GM12878 (cell line): ENCODE data around the gene SUPT3H. TPM values are rescaled to one million over a fixed set of nuclear protein-coding genes. Genes with fewer than 3 reads are reported as not detected.

Experiments
- ATAC-seq: fragments of 200-7000 bp; cut with Tn5 transposase; 3 replicates; pipeline ENCODE4 v1.9.1; 2020; ENCODE audit warnings: mild to moderate bottlenecking, moderate library complexity
- BruUV-seq: library from RNA; stranded (reverse); fragments of 400-500 nt; replicated peaks from 2 replicates; lab custom pipeline; 2021; lab: Mats Ljungman, UMichigan
- CTCF ChIA-PET: fragments of 300-600 bp; sonication (Branson Sonifier 250); formaldehyde crosslinking; extraction: SDS; loops from one replicate; lab custom pipeline; 2021; ENCODE audit warnings: inconsistent platforms; lab: Yijun Ruan, JAX
- POLR2A ChIA-PET: fragments of 350-600 bp; formaldehyde crosslinking; extraction: SDS; loops from one replicate; lab custom pipeline; 2021; ENCODE audit warnings: inconsistent platforms; lab: Charles Lee
- RAD21 ChIA-PET: fragments of 300-600 bp; sonication (Branson Sonifier 250); formaldehyde crosslinking; loops from one replicate; lab custom pipeline; 2023; ENCODE audit warnings: antibody characterized with exemption; ENCODE audit not compliant: unreplicated experiment; lab: Charles Lee
- SMC1A ChIA-PET: fragments of 300-600 bp; sonication (Branson Sonifier 250); formaldehyde crosslinking; loops from one replicate; lab custom pipeline; 2023; ENCODE audit not compliant: unreplicated experiment, uncharacterized antibody; lab: Charles Lee
- DNase-seq: peaks from one replicate; pipeline ENCODE4 v3.0.0-alpha.2; 2011; ENCODE audit warnings: low read depth, low spot score
- FAIRE-seq: peaks from 3 replicates; lab custom pipeline; 2011; peaks lifted over from hg19 to GRCh38; lab: Jason Lieb, UNC
- H2AFZ ChIP-seq: 2 replicates; pipeline ENCODE4 v1.6.0; 2011; ENCODE audit warnings: low read depth, low read length, control low read depth; ENCODE audit not compliant: control insufficient read depth
- H3K27ac ChIP-seq: 2 replicates; pipeline ENCODE4 v1.5.1; 2011; ENCODE audit warnings: control low read depth; ENCODE audit not compliant: control insufficient read depth, insufficient read depth
- H3K27me3 ChIP-seq, 2 experiments: replicated peaks in 1 of 2; 2 replicates each; pipeline versions ENCODE4 v1.6.0 to v1.6.1; 2011; ENCODE audit warnings: low read length in 1 of 2; ENCODE audit not compliant: control insufficient read depth in 2 of 2, insufficient read depth in 2 of 2
- H3K36me3 ChIP-seq, 2 experiments: 2 replicates each; pipeline ENCODE4 v1.5.1; 2011; ENCODE audit warnings: low read length in 1 of 2; ENCODE audit not compliant: control insufficient read depth in 2 of 2, insufficient read depth in 2 of 2
- H3K4me1 ChIP-seq: 2 replicates; pipeline ENCODE4 v1.6.1; 2011; ENCODE audit warnings: mild to moderate bottlenecking, low read length, moderate library complexity, mixed read lengths; ENCODE audit not compliant: control insufficient read depth, insufficient read depth
- H3K4me2 ChIP-seq: 2 replicates; pipeline ENCODE4 v1.6.0; 2011; ENCODE audit warnings: control low read depth; ENCODE audit not compliant: control insufficient read depth, insufficient read depth
- H3K4me3 ChIP-seq: fragments of 200-600 bp; sonication (generic); 2 replicates; pipeline ENCODE4 v1.5.1; 2016
- H3K79me2 ChIP-seq: 2 replicates; pipeline ENCODE4 v1.6.0; 2011; ENCODE audit warnings: low read length; ENCODE audit not compliant: control insufficient read depth, insufficient read depth
- H3K9ac ChIP-seq: 2 replicates; pipeline ENCODE4 v1.8.0; 2011; ENCODE audit warnings: low read length, control low read depth, mixed read lengths; ENCODE audit not compliant: control insufficient read depth, insufficient read depth
- H3K9me3 ChIP-seq: replicated peaks from 3 replicates; pipeline ENCODE4 v1.5.1; 2011; ENCODE audit warnings: mild to moderate bottlenecking, low read length; ENCODE audit not compliant: control insufficient read depth, insufficient read depth
- H4K20me1 ChIP-seq: 2 replicates; pipeline ENCODE4 v1.6.0; 2011; ENCODE audit not compliant: control insufficient read depth, insufficient read depth
- EGR1 ChIP-seq, 2 experiments: IDR thresholded peaks; 1 replicate in 1 of 2; 2 replicates in 1 of 2; pipeline ENCODE4 v1.6.1; 2011 to 2012; ENCODE audit warnings: low read depth in 2 of 2, low read length in 2 of 2, borderline replicate concordance in 1 of 2, mild to moderate bottlenecking in 1 of 2, moderate library complexity in 1 of 2
- FOS ChIP-seq: IDR thresholded peaks from 3 replicates; pipeline ENCODE4 v1.6.1; 2011; ENCODE audit warnings: borderline replicate concordance; ENCODE audit not compliant: insufficient read length; ENCODE audit errors: extremely low read depth
- FOXM1 ChIP-seq: IDR thresholded peaks from 2 replicates; pipeline ENCODE4 v1.6.1; 2012; ENCODE audit warnings: low read depth, mild to moderate bottlenecking, inconsistent platforms, low read length, moderate library complexity
- MTA2 ChIP-seq: fragments of 450-650 bp; IDR thresholded peaks from 2 replicates; pipeline ENCODE4 v1.6.1; 2016; ENCODE audit warnings: low read depth, mild to moderate bottlenecking, moderate library complexity
- MTA3 ChIP-seq: IDR thresholded peaks from 2 replicates; pipeline ENCODE4 v1.6.1; 2012; ENCODE audit warnings: low read length, inconsistent platforms, borderline replicate concordance
- NBN ChIP-seq: fragments of 450-650 bp; IDR thresholded peaks from 2 replicates; pipeline ENCODE4 v1.6.1; 2016
- NFXL1 ChIP-seq: fragments of 450-650 bp; IDR thresholded peaks from 2 replicates; pipeline ENCODE4 v1.6.1; 2017; ENCODE audit warnings: antibody characterized with exemption, mild to moderate bottlenecking, borderline replicate concordance
- REST ChIP-seq: IDR thresholded peaks from 2 replicates; pipeline ENCODE4 v1.6.1; 2012; ENCODE audit warnings: mild to moderate bottlenecking, low read depth, low read length
- RUNX3 ChIP-seq: IDR thresholded peaks from 2 replicates; pipeline ENCODE4 v1.6.1; 2012; ENCODE audit warnings: low read length, inconsistent platforms
- TAF1 ChIP-seq: IDR thresholded peaks from 2 replicates; pipeline ENCODE4 v1.6.1; 2011; ENCODE audit warnings: mild to moderate bottlenecking, low read depth, low read length, borderline replicate concordance
- WGBS: methylation state at CpG from one replicate; pipeline ENCODE4 v1.1.6; 2016; ENCODE audit warnings: low lambda C conversion rate; ENCODE audit not compliant: insufficient replicate concordance, insufficient coverage; ENCODE audit errors: missing lambda C conversion rate; 5-methylcytosine and 5-hydroxymethylcytosine counted together
- in situ Hi-C: fragments of 300-500 bp; cut with MboI; formaldehyde crosslinking; loops from 9 replicates; pipeline ENCODE4 v1.14.3; 2018; ENCODE audit warnings: mixed read lengths
- intact Hi-C: fragments of 100-400 bp; cut with micrococcal nuclease; formaldehyde crosslinking; loops from one replicate; pipeline ENCODE4 v1.14.2; 2022; ENCODE audit not compliant: unreplicated experiment
- polyA plus RNA-seq, 11 experiments: library from polyadenylated mRNA; depleted of rRNA in 4 of 11; unstranded in 6 of 11; stranded (reverse) in 5 of 11; fragments of >200 nt; fragmentation: Nextera tagmentation in 4 of 11; fragmentation: Illumina TruSeq in 1 of 11; extraction: Ambion mirVana in 4 of 11; extraction: Trizol in 1 of 11; gene quantifications; 1 replicate in 1 of 11; 2 replicates in 10 of 11; pipeline versions ENCODE4 v1.2.1 to v1.2.3, GENCODE V29; 2011 to 2016; ENCODE audit warnings: inconsistent platforms in 2 of 11, missing spikeins in 2 of 11, low read depth in 1 of 11
- total RNA-seq, 4 experiments: library from RNA; depleted of rRNA in 3 of 4; stranded (reverse); fragments of >200 nt in 3 of 4; fragmentation: Illumina TruSeq in 1 of 4; extraction: Trizol in 1 of 4; gene quantifications; 2 replicates each; pipeline versions ENCODE4 v1.2.1 to v1.2.3, GENCODE V29; 2013 to 2021

SUPT3H gene
- total and polyA plus RNA-seq, 10 of the 15 experiments (the other 5 are each of a cell fraction or from before 2014, with no cell fraction given), result 0.51 to 3.7 (median 2.0) TPM

DNA sequence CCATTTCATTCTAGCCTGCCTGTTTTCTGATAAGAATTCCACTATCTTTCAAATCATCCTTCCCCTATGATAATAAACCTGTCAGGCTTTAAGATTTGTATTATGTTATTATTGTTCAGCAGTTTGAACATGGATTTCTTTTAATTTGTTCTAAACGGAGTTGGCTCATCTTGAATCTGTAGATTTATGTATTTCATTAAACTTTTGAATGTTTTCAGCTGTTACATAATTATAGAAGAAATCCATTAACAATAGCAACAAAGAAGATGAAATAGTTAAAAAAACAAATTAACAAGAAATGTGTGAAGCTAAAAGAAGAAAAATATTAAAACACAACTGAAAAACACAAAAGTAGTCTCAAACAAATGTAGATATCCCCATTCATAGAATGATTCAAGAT is 273.3 kb downstream of the SUPT3H start (continued):
- TF ChIP-seq TAF1 (no peak), RUNX3 (no peak)

GRCh38 chr6:45098256-45098655 is 279.5 kb downstream of the SUPT3H start:
- no peaks in the 10 kb centered on the region for H3K9me3 ChIP-seq
- ChIA-PET SMC1A (interaction anchor here (1.2 kb wide), 1 partner anchor 13 kb away, joined by 3 read pairs; no protein-coding TSS in a partner anchor), RAD21 (no interaction called here)
- no peak overlapping the region for H3K4me3 ChIP-seq
- no TSS peak for BruUV-seq
- WGBS, result 14% methylated on average over 1 of the region's 1 CpG
- FAIRE-seq (no peak), DNase-seq (no peak)
- no peaks in the 10 kb centered on the region for H3K36me3 ChIP-seq
- no peaks in the 10 kb centered on the region for H3K79me2 ChIP-seq
- intact Hi-C loops, result no loop called here
- TF ChIP-seq NFXL1 (no peak), EGR1 (IDR thresholded peaks at IDR 0.05; ENCODE audit: borderline replicate concordance in 1 of 2, low read depth in 2 of 2, low read length in 2 of 2) (no peak), MTA3 (no peak), FOS (no peak), NBN (no peak), REST (no peak), MTA2 (no peak), FOXM1 (no peak)
- TF ChIP-seq, all 136 proteins: peak for 0
- Histone ChIP-seq H3K4me1 (no peaks in the 10 kb centered on the region), H3K4me2 (no peak overlapping the region), H3K27ac (no peak overlapping the region), H3K9ac (no peak overlapping the region), H2AFZ (no peak overlapping the region), H4K20me1 (no peaks in the 10 kb centered on the region), H3K27me3 (no peaks in the 10 kb centered on the region)
- ChIA-PET POLR2A (no interaction called here), CTCF (no interaction called here)
- in situ Hi-C loops, result no loop called here
- no peak for ATAC-seq
